ENCODE measurements around the gene FAM227B. TPM values are rescaled to one million over a fixed set of nuclear protein-coding genes. Genes with fewer than 3 reads are reported as not detected.

Gene FAM227B
- total and polyA plus RNA-seq, 2 donors (not counting 1 experiment from before 2014, with no cell fraction given): 2.7 to 9.7 TPM

- no peak for DNase-seq (ENCODE audit: low read depth in 2 of 2)
- TF ChIP-seq EZH2 (IDR thresholded peaks at IDR 0.05; ENCODE audit: low read length, missing control alignments): no peak
- TF ChIP-seq, protein P1, sequence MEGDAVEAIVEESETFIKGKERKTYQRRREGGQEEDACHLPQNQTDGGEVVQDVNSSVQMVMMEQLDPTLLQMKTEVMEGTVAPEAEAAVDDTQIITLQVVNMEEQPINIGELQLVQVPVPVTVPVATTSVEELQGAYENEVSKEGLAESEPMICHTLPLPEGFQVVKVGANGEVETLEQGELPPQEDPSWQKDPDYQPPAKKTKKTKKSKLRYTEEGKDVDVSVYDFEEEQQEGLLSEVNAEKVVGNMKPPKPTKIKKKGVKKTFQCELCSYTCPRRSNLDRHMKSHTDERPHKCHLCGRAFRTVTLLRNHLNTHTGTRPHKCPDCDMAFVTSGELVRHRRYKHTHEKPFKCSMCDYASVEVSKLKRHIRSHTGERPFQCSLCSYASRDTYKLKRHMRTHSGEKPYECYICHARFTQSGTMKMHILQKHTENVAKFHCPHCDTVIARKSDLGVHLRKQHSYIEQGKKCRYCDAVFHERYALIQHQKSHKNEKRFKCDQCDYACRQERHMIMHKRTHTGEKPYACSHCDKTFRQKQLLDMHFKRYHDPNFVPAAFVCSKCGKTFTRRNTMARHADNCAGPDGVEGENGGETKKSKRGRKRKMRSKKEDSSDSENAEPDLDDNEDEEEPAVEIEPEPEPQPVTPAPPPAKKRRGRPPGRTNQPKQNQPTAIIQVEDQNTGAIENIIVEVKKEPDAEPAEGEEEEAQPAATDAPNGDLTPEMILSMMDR (conservative IDR thresholded peaks at IDR 0.05 in 1 of 2, IDR thresholded peaks at IDR 0.05 in 1 of 2; ENCODE audit: low read depth in 1 of 2, low read length in 2 of 2): no peak
Observed at GRCh38 chr15:49315391-49315823, 305.2 kb downstream of the FAM227B start.

DNA sequence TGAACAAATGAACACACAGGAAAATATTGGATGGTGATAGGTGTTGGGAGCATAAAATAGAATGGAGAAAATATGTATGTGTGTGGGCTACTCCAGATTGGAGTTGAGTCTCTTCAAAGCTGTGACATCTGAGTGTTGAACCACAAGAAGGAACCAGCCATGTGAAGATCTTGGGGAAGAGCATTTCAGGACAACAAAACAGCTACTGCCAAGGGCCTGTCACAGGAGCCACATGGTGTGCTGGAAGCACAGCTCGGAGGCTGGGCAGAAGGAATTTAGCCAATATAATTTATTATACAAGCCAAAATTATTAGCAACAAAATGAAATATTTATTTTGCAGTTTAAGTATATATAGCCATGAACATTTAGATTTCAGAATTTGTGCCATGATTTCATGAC lies 305.9 kb downstream of the FAM227B start:
- Histone ChIP-seq H3K27ac (ENCODE audit: insufficient read depth, low read length) (no peak overlapping the region), H2AFZ (ENCODE audit: low read length) (no peak overlapping the region), H3K9me3 (ENCODE audit: control insufficient read depth, insufficient read depth, low read depth, low read length) (no peaks in the 10 kb centered on the region), H3K27me3 (ENCODE audit: control insufficient read depth, insufficient read depth, low read length) (no peaks in the 10 kb centered on the region), H3K4me1 (ENCODE audit: control insufficient read depth, extremely low read depth, insufficient read depth, low read length) (peaks cover 4% of the 10 kb centered on the region), H3K79me2 (ENCODE audit: control insufficient read depth, insufficient read depth, low read length) (no peaks in the 10 kb centered on the region), H3K4me3 (replicated peaks in 1 of 4; ENCODE audit: control extremely low read depth in 1 of 4, insufficient read depth in 1 of 4, low read depth in 3 of 4, low read length in 4 of 4) (no peak overlapping the region), H3K4me2 (ENCODE audit: extremely low read depth, insufficient read depth, low read length) (no peak overlapping the region), H4K20me1 (ENCODE audit: control insufficient read depth, extremely low read depth, insufficient read depth, low read length) (no peaks in the 10 kb centered on the region), H3K36me3 (ENCODE audit: control insufficient read depth, insufficient read depth, low read length) (no peaks in the 10 kb centered on the region), H3K9ac (ENCODE audit: insufficient read depth, low read length) (no peak overlapping the region)
- no peak for TF ChIP-seq EZH2 (IDR thresholded peaks at IDR 0.05; ENCODE audit: low read length, missing control alignments)
- TF ChIP-seq, protein P1 (conservative IDR thresholded peaks at IDR 0.05 in 1 of 2, IDR thresholded peaks at IDR 0.05 in 1 of 2; ENCODE audit: low read depth in 1 of 2, low read length in 2 of 2): no peak
- DNase-seq (ENCODE audit: low read depth in 2 of 2): no peak

More at GRCh38 chr15:49315391-49315823, 305.2 kb downstream of the FAM227B start:
- no peak overlapping the region for H3K9ac ChIP-seq (ENCODE audit: insufficient read depth, low read length)
- no peak overlapping the region for H3K4me3 ChIP-seq (replicated peaks in 1 of 4; ENCODE audit: control extremely low read depth in 1 of 4, insufficient read depth in 1 of 4, low read depth in 3 of 4, low read length in 4 of 4)
- H3K27me3 ChIP-seq (ENCODE audit: control insufficient read depth, insufficient read depth, low read length): no peaks in the 10 kb centered on the region
- no peaks in the 10 kb centered on the region for H3K9me3 ChIP-seq (ENCODE audit: control insufficient read depth, insufficient read depth, low read depth, low read length)
- H3K79me2 ChIP-seq (ENCODE audit: control insufficient read depth, insufficient read depth, low read length): no peaks in the 10 kb centered on the region
- H2AFZ ChIP-seq (ENCODE audit: low read length): no peak overlapping the region
- no peak overlapping the region for H3K27ac ChIP-seq (ENCODE audit: insufficient read depth, low read length)
- H3K4me2 ChIP-seq (ENCODE audit: extremely low read depth, insufficient read depth, low read length): no peak overlapping the region
- H3K4me1 ChIP-seq (ENCODE audit: control insufficient read depth, extremely low read depth, insufficient read depth, low read length): peaks cover 4% of the 10 kb centered on the region
- H3K36me3 ChIP-seq (ENCODE audit: control insufficient read depth, insufficient read depth, low read length): no peaks in the 10 kb centered on the region
- H4K20me1 ChIP-seq (ENCODE audit: control insufficient read depth, extremely low read depth, insufficient read depth, low read length): no peaks in the 10 kb centered on the region

DNA sequence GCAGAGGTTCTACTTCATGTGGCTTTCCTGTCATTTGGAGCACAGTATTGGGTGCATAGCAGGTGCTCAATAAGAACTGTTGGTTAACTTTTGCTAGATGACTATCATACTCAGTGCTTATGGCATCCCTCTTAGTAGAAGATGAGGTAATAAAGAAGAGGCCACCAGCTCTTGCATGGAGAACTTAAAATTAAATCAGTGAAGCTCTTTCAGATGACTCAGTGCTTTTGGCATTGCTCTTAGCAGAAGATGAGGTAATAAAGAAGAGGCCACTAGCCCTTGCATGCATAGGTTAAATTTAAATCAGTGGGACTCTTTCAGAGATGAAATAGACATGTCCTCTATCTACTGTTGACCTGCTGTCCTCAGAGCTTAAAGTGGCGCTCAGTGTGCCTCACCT lies 307.0 kb downstream of the FAM227B start:
- no peaks in the 10 kb centered on the region for H3K9me3 ChIP-seq (ENCODE audit: control insufficient read depth, insufficient read depth, low read depth, low read length)
- H3K27me3 ChIP-seq (ENCODE audit: control insufficient read depth, insufficient read depth, low read length): no peaks in the 10 kb centered on the region
- H3K79me2 ChIP-seq (ENCODE audit: control insufficient read depth, insufficient read depth, low read length): no peaks in the 10 kb centered on the region
- H3K9ac ChIP-seq (ENCODE audit: insufficient read depth, low read length): no peak overlapping the region
- peaks cover 4% of the 10 kb centered on the region for H3K4me1 ChIP-seq (ENCODE audit: control insufficient read depth, extremely low read depth, insufficient read depth, low read length)
- H3K4me2 ChIP-seq (ENCODE audit: extremely low read depth, insufficient read depth, low read length): no peak overlapping the region
- no peak for TF ChIP-seq EZH2 (IDR thresholded peaks at IDR 0.05; ENCODE audit: low read length, missing control alignments)
- TF ChIP-seq, protein P1 (conservative IDR thresholded peaks at IDR 0.05 in 1 of 2, IDR thresholded peaks at IDR 0.05 in 1 of 2; ENCODE audit: low read depth in 1 of 2, low read length in 2 of 2): no peak
- DNase-seq (ENCODE audit: low read depth in 2 of 2): peak; percentile 87 to 90
- no peaks in the 10 kb centered on the region for H3K36me3 ChIP-seq (ENCODE audit: control insufficient read depth, insufficient read depth, low read length)
- no peaks in the 10 kb centered on the region for H4K20me1 ChIP-seq (ENCODE audit: control insufficient read depth, extremely low read depth, insufficient read depth, low read length)
- H2AFZ ChIP-seq (ENCODE audit: low read length): no peak overlapping the region
- H3K27ac ChIP-seq (ENCODE audit: insufficient read depth, low read length): no peak overlapping the region
- H3K4me3 ChIP-seq (replicated peaks in 1 of 4; ENCODE audit: control extremely low read depth in 1 of 4, insufficient read depth in 1 of 4, low read depth in 3 of 4, low read length in 4 of 4): no peak overlapping the region
